ENCODE data around the gene CFAP90.
A peak's percentile ranks its signal among the peaks of the same experiment; 100 is the strongest.

CFAP90 gene

GRCh38 chr5:7874639-7875038 is 23.7 kb upstream of the CFAP90 start:
- TF ChIP-seq ZNF274 (IDR thresholded peaks at IDR 0.05; ENCODE audit: low read depth, low read length) = no peak
- H3K4me3 ChIP-seq (ENCODE audit: low read length) = no peak overlapping the region

- no peak overlapping the region for H3K4me3 ChIP-seq (ENCODE audit: low read length)
- TF ChIP-seq ZNF274 (IDR thresholded peaks at IDR 0.05; ENCODE audit: low read depth, low read length) = no peak
Observed at GRCh38 chr5:7873216-7873615, 22.3 kb upstream of the CFAP90 start.

DNA sequence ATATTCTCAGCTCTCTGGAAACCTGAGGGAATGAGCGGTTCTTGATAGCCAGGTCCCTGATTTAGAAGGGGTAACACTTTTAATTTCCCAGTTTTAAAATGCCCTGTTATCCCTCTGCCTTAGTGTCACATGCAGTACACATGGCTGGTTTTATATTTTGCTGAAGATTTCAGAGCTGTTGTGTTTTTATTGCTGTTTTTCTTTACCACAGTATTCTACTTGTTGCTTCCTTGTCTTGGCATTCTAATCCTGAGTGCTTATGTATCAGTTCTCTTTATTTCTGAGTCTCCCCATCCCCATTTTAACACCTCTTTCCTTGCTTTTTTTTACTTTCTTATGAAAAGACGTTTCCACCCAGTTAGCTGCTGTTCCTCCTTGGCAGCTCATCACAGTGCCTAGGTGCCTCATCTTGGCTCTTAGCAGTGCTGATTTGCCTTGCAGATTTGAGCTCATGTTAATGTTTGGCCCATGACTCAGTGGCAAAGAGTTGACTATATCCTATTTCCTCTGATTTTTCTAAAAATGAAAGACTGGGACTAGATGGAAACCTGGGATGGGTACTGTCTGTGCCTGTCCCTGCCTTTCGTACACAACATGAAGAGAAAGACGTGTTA is 21.7 kb upstream of the CFAP90 start:
- H3K4me3 ChIP-seq (ENCODE audit: low read length) = no peak overlapping the region
- TF ChIP-seq ZNF274 (IDR thresholded peaks at IDR 0.05; ENCODE audit: low read depth, low read length) = no peak

DNA sequence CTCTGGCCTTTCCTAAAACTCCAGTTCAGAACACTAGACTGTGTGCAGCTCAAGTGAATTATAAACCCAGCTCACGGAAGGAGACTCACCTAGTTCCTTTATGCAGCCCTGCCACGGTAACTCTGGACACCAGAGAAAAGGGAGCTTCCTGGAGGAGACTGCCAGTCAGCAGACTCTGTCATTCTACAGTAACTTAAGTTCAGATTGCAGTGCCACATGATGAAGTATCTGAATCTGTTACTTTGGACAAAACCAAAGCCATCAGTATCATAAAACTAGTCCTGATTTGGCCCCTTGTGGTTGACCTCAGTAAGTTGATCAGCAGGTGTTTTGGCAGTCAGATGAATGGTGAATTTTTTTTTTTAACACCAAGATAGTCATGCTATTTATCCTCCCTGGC is 20.7 kb upstream of the CFAP90 start:
- H3K4me3 ChIP-seq (ENCODE audit: low read length) = peak overlapping the region; percentile 12; the same call in 1 of the 2 replicates
- no peak for TF ChIP-seq ZNF274 (IDR thresholded peaks at IDR 0.05; ENCODE audit: low read depth, low read length)

- TF ChIP-seq ZNF274 (IDR thresholded peaks at IDR 0.05; ENCODE audit: low read depth, low read length) = no peak
- H3K4me3 ChIP-seq (ENCODE audit: low read length) = peak overlapping the region; percentile 95
Observed at GRCh38 chr5:7869474-7870136, 18.7 kb upstream of the CFAP90 start.

DNA sequence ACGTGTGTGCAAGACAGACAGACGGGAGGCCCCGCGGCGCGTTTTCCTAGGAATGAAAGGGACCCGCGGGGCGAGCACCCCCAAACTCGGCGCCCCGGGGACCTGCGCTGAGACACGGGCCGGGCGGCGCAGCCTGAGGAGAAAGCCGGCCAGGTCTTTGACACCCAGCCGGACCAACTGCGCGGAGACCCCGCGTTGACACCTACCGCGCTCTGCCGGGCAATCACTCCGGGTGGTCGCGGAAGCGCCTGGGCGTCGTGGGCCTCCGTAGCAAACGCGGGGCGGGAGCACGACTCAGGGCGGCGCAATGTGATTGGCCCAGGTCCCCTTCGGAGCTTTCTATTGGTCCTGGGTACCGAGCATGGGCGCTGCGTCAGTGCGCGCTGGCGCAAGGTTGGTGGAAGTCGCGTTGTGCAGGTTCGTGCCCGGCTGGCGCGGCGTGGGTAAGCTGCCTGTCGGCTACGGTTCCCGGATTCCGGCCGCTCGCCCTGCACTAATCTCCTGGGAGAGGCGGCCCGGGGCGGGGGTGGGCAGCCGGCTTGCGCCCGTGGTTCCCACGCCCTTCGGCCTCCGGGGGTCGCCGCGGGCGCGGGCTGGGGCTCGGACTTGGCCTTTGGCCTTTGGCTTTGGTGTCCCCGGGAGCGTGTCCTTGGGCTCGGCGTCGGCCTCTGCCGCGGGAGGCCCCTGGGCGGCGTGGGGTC is 18.0 kb upstream of the CFAP90 start, which contains the start of the genes FASTKD3 and MTRR:
FASTKD3 (minus strand) TSS at position 259 of the 701 bp plus-strand sequence. CDS start 948 bp downstream, outside the sequence.
MTRR (plus strand) TSS at position 376 of the 701 bp plus-strand sequence. CDS start 1,647 bp downstream, outside the sequence.
- TF ChIP-seq ZNF274 (IDR thresholded peaks at IDR 0.05; ENCODE audit: low read depth, low read length) = no peak
- peak within 1 kb of the TSS; percentile 95 for H3K4me3 ChIP-seq (ENCODE audit: low read length)

DNA sequence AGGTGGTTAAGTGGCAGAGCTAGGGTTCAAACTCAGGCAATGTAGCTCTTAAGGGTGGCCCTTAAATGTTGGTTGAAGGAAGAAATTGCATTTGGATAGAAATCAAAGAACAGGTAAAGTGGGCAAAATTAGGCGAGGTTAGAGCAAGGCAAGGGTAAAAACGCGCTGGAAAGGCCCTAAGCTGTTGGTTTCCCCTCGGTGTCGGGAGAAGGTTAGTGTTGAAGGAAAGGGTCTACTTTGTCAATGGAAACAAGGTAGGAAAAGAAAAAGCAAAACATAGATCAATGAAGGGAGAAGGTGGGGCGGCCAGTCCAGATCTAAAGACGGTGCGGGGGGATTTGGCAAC is 17.5 kb upstream of the CFAP90 start:
- peak overlapping the region; percentile 95 for H3K4me3 ChIP-seq (ENCODE audit: low read length)
- TF ChIP-seq ZNF274 (IDR thresholded peaks at IDR 0.05; ENCODE audit: low read depth, low read length) = no peak

- no peak overlapping the region; the same call in 1 of the 2 replicates for H3K4me3 ChIP-seq (ENCODE audit: low read length)
- no peak for TF ChIP-seq ZNF274 (IDR thresholded peaks at IDR 0.05; ENCODE audit: low read depth, low read length)
Observed at GRCh38 chr5:7867260-7867659, 16.3 kb upstream of the CFAP90 start.

DNA sequence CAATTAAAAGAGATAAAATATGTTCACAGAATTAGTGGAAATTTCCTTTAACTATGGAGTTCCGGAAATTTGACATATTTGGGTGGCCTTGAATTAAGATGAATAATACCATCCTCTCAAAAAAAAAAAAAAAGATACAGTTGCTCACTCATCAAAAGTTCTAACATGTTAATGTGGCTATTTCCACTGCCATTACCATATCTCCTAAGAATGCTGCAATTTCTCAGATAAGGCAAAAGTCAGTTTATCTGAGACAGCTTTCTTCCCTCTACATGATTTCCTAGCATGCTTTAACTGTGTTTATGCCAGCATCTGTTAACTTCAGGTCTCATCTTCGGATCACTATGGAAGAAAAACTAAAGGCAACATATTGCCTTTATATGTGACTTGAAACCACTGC is 15.3 kb upstream of the CFAP90 start:
- TF ChIP-seq ZNF274 (IDR thresholded peaks at IDR 0.05; ENCODE audit: low read depth, low read length) = no peak
- no peak overlapping the region for H3K4me3 ChIP-seq (ENCODE audit: low read length)

- H3K4me3 ChIP-seq (ENCODE audit: low read length) = no peak overlapping the region
Observed at GRCh38 chr5:7857926-7858632, 7.1 kb upstream of the CFAP90 start.

DNA sequence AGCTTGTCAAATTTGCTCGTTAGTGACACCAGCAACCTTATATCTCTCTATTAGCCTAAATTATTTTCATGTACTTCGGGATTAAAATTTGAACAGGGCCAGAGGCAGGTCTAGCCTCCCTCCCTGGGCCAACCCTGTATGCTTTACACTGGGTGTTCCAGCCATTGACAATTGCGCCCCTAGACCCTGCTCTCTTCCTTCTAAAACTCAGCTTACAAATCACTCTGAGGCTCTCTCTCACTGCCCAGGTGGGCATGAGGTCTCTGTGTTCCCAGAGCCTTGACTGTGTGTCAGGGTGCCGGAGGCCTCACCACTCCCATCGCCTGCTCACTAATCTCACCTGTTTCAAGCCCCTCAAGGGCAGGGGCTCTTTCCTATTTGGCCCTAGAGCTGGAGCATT is 6.4 kb upstream of the CFAP90 start:
- no peak for TF ChIP-seq ZNF274 (IDR thresholded peaks at IDR 0.05; ENCODE audit: low read depth, low read length)
- no peak overlapping the region for H3K4me3 ChIP-seq (ENCODE audit: low read length)

More at GRCh38 chr5:7857926-7858632, 7.1 kb upstream of the CFAP90 start:
- no peak for TF ChIP-seq ZNF274 (IDR thresholded peaks at IDR 0.05; ENCODE audit: low read depth, low read length)

GRCh38 chr5:7856855-7857254 is 5.9 kb upstream of the CFAP90 start:
- H3K4me3 ChIP-seq (ENCODE audit: low read length) = no peak overlapping the region
- no peak for TF ChIP-seq ZNF274 (IDR thresholded peaks at IDR 0.05; ENCODE audit: low read depth, low read length)

- H3K4me3 ChIP-seq (ENCODE audit: low read length) = no peak overlapping the region
- no peak for TF ChIP-seq ZNF274 (IDR thresholded peaks at IDR 0.05; ENCODE audit: low read depth, low read length)
Observed at GRCh38 chr5:7855611-7856010, 4.7 kb upstream of the CFAP90 start.

GRCh38 chr5:7852988-7853387 is 2.1 kb upstream of the CFAP90 start:
- no peak for TF ChIP-seq ZNF274 (IDR thresholded peaks at IDR 0.05; ENCODE audit: low read depth, low read length)
- no peak overlapping the region for H3K4me3 ChIP-seq (ENCODE audit: low read length)
